Panc1 (cell line): ENCODE measurements around the gene LETMD1.

Experiments
- CTCF ChIP-seq: fragments of 450-650 bp; IDR thresholded peaks from 2 replicates; pipeline ENCODE4 v1.5.1; 2017; ENCODE audit warnings: mild to moderate bottlenecking
- POLR2AphosphoS5 ChIP-seq: IDR thresholded peaks from 2 replicates; pipeline ENCODE4 v1.6.1; 2012; ENCODE audit warnings: mild to moderate bottlenecking, low read depth, low read length, moderate library complexity
- REST ChIP-seq, 2 experiments: IDR thresholded peaks; 2 replicates each; pipeline ENCODE4 v1.6.1; 2011 to 2012; ENCODE audit warnings: low read depth in 2 of 2, control low read depth in 1 of 2, low read length in 1 of 2, mild to moderate bottlenecking in 1 of 2, moderate library complexity in 1 of 2; ENCODE audit not compliant: insufficient read depth in 1 of 2
- SIN3A ChIP-seq: IDR thresholded peaks from 2 replicates; pipeline ENCODE4 v1.6.1; 2012; ENCODE audit warnings: low read depth, mild to moderate bottlenecking, low read length, moderate library complexity, borderline replicate concordance; ENCODE audit not compliant: insufficient read depth

DNA sequence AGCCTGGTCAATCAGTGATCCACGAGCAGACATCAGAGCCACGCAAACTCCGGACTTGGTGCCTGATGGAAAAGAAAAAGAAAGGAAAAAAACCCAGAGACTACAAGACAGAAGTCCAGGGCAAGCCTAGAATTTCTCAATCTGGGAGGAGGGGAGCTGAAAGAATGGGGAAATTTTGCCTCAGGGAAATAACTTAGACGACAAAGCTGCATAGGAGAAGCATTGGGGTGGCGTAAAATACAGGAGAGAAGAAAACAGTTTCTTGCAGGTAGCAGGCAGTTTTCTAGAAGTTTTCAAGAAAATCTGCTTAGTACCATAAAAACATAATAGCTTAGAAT, 19.3 kb upstream of the LETMD1 start:
- TF ChIP-seq CTCF (no peak), SIN3A (no peak), REST (IDR thresholded peaks at IDR 0.05; ENCODE audit: insufficient read depth in 1 of 2, low read depth in 2 of 2, low read length in 1 of 2) (no peak), POLR2AphosphoS5 (no peak)
